NCI-H1417 treated with DMSO at 0.1 percent for 48 hours (cell line): ENCODE measurements around the gene SH2D1A.
"Not testable (repeated sequence)": the region's sequence is repeated elsewhere in the genome, so short reads cannot be mapped to it uniquely, and the experiment has no call there.

Experiments
- DNase-seq: peaks from one replicate; lab custom pipeline; 2025; lab: John Stamatoyannopoulos, UW

SH2D1A gene

DNA sequence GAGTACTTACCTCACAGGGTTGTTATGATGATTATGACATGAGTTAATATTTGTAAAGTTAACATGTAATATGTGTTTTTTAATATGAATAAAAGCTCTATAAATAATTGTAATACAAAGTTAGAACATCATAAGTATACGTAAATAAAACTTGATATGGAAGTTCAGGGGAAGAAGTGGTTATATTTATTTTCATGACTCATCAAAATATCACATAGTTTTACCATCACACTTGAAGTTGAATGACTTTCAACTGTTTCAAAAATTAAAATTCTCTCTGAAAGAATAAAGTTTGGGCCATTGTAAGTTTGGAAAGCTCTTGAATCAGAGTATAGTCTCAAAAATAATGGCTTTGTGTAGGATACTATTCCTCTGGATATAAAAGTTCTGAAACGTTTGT is 8.3 kb downstream of the SH2D1A start:
- no peak for DNase-seq

GRCh38 chrX:124358800-124359383 is 12.5 kb downstream of the SH2D1A start:
- DNase-seq, result no peak

- DNase-seq, result no peak
These were observed 15.7 kb downstream of the SH2D1A start for GRCh38 chrX:124362072-124362471.

GRCh38 chrX:124362761-124363160 is 16.4 kb downstream of the SH2D1A start:
- DNase-seq, result no peak

- DNase-seq, result no peak
These were observed 23.4 kb downstream of the SH2D1A start for GRCh38 chrX:124369722-124370121.

DNA sequence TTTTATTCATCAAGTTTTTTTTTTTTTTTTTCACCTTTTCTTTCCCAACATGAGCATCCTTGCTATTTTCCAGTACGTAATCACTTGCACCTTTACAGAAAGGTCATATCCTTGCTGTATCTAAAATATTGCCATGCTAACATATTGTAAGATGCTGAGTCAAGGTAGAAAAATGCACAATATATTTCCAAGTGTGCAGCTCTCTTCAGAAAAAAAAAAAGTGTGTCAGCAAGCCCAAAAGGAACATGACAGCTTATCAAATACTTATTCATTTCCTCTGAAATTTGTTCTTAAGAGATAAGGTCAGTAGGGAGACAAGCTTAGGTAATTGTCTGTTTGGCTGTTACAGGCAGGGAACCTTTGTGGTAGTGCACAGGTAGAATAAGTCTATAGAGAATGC is 27.0 kb downstream of the SH2D1A start:
- DNase-seq, result no peak

DNA sequence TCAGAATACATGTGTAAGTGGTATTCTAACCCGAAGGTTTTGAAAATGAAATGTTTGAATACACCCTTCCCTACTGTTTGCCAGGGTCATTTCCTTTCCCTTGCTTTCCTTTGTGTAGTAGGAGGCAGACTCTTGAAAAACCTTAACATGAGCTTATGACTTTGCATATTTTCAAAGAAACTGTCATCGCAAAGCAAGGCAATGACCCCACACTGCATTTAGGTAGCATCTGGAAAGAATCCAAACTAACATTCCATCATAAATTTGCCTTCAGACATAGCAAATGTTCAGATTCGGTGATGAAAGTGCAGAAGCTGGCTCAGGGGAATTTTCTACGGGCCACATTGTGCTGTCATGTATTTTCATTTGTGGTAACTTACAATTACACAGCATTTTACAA is 32.3 kb downstream of the SH2D1A start:
- DNase-seq, result no peak

DNA sequence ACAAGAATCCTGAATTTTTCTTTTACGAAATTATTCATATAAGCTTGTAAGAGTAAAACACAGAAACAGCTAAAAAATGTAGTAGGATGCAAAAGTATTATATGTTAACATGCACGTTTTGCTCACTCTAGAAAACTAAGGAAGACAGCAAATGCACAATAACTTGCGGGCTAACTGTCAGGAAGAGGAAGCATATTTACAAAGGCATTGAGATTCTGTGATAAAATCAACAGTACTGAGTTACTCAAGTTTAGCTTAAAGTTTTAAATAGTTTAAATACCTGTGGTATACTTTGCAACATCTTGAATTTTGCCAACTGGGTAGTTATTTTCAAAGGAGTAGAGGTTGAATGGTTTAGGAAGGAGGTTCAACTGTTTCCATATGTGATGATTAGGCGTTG is 37.0 kb downstream of the SH2D1A start:
- DNase-seq, result no peak

DNA sequence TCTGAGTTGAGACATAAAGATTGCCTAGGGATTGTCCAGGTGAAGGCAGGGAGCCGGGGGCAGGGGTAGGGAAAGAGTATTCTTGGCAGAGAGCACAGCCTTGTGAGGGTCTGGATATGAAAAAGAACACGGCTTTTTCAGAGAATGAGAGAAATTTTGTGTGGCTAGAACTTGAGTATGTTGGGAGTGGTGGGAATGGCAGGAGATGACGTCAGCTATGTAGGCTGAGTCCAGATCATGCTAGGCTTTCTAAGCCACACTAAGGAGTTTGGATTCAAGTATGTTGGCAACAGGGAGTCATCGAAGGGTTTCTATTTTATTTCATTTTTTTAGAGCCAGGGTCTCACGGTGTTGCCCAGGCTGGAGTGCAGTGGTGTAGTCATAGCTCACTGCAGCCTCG is 40.0 kb downstream of the SH2D1A start:
- no peak for DNase-seq

- DNase-seq, result no peak
These were observed 42.2 kb downstream of the SH2D1A start for GRCh38 chrX:124388562-124388961.

DNA sequence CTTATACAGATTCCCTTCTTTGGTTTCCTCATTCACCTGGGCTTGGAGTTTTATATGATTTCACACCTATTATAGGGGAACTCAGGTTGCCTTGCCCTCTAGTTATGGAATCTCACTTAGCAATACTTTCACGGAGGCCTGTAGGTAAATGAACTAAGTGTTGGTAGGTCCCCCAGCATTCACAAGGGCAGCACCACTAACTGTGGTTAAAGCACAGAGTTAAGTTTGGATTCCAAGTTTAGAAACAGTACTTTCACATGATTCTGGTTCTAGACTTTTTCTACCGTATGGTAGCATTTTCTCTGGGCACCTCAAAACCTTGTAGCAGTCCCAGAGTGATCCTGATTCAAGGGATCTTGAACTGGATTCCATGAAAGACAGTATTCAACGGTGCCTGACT is 46.4 kb downstream of the SH2D1A start:
- no peak for DNase-seq

GRCh38 chrX:124393238-124393637 is 46.9 kb downstream of the SH2D1A start:
- DNase-seq, result no peak

DNA sequence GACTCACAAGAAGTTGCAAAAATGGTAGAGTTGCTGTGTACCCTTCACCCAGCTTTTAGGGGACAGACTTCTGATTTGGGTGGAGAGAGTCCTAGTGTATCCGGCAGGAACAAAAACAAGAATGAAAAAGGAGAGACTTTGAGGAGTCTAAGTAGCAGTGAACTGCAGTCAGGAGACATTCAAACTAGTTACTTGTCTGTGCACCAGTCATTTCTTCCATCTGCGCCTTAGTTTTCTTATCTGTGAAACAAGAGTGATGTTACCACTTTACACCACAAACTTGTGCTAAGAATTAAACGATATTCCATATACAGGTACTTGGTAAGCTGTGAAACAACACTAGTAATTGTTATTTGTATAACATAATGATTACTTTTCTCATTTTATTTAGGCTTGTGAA is 47.3 kb downstream of the SH2D1A start:
- no peak for DNase-seq

GRCh38 chrX:124395145-124395880 is 49.0 kb downstream of the SH2D1A start:
- DNase-seq, result no peak

DNA sequence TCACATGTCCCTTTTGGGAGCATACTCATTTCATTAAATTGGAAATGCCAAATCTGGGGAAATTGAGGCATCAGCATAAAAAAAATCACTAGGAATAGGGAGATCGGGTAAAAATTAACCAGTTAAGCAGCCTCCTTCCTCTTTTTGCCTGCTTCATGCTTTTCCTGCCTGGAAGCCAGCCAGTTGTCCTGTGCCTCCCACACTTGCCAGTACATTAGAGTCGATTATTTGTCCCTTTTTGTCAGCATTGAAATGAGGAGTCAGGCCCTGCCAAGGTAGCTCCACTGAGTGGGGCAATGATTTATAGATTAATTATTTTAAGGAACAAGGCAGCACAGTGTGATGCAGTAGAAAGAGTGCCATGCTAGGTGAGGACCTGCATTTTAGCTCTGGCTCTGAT is 55.3 kb downstream of the SH2D1A start:
- DNase-seq, result no peak

GRCh38 chrX:124405868-124406267 is 59.5 kb downstream of the SH2D1A start:
- no peak for DNase-seq

DNA sequence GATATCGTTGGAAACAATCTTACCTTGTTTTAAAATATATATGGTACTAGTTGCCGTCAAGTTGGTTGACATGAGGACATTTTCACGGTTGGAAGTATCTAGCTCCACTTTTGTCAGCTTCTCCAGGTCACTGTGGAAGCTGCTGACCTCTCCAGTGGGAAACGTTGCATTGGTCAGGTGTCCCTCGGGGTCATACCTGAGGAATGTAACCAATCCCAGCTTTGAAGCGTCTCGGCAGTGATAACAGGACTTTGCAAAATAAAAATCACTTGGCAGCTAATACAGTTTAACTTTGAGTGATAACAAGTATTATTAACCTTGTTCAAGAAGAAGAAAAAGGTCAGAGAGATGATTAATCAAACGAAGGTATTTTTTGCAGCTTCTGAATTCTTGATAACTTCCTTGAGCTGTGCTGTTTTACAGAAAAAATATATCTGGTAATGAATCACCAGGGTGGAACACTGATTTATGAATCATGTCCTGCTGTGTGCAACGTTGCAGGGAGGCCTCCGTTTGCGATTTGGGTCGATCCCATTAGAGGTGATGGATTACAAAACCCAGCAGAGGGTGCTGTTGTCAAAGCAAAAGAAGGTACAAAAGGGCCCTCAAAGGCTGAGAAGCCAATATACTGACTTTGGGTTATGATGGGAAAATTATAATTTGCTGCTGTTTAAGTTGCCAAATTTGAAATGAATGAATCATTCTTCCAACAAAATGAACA is 60.1 kb downstream of the SH2D1A start:
- peak; percentile 34 for DNase-seq

DNA sequence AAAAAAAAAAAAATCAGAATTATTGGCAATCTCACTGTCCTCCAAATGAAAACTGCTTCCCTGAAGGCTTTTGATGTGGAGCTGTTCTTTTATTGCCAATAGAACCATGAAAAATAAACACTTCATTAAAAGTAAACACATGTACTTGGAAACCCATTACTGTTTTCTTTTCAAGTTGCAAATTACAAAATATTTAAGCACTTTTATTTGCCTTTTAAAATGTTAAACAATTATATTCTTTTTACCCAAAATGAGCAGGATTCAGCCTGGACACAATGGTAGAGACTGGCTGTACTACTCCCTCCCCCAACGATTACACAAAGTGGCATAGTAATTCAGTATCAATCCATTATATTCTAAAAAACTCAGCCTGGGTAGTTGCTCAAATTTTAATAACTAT is 60.9 kb downstream of the SH2D1A start:
- no peak for DNase-seq

DNA sequence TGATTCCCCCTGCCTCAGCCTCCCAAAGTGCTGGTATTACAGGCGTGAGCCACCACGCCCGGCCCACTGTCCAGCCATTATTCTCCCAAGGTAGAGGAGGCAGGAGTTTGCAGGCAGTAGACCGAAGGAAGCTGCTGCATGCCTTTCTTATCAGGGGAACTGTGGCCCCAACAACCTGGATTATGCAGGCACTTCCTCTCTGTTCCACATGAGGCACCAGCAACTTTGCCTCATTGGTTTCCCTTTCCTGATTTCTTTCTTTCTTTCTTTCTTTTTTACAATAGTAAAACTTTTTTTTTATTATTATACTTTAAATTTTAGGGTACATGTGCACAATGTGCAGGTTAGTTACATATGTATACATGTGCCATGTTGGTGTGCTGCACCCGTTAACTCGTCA is 62.0 kb downstream of the SH2D1A start:
- not testable (repeated sequence) for DNase-seq

DNA sequence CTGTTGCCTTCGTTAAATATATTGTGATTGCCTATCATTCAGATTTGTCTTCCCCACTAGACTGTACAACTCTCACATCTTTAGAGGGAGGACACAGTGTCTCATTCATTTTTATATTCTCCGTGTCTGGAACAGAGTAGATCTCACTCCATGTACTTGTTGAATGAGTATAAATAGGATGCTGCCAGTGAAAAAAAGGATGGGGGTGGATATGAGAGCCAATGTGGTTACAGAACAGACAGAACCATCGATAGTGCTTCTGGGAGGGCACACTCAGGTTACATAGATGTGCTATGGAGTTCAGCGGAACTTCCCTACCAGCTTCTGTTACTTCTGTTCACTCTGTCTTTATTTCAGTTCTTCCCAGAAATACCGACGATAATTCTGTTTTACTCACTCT is 66.9 kb downstream of the SH2D1A start:
- DNase-seq, result no peak

DNA sequence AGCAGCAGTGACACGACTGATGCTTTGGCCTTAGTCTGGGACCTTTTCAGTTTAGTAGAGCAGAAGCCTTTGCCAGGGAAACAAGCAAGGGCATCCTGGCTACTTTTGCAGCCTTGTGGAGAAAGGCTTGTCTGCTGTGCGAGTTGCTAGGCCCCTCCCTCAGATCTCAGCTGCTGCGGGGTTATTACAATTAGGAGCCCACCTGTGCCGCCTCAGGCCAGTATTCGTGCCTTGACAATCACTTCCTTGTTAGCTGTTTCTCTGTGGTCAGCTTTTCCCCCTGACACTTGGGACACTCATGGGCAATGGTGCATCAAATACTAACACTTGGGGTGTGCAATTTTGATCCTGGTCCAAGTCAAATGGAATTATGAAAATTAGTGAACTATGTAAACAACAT is 67.9 kb downstream of the SH2D1A start:
- DNase-seq, result no peak

DNA sequence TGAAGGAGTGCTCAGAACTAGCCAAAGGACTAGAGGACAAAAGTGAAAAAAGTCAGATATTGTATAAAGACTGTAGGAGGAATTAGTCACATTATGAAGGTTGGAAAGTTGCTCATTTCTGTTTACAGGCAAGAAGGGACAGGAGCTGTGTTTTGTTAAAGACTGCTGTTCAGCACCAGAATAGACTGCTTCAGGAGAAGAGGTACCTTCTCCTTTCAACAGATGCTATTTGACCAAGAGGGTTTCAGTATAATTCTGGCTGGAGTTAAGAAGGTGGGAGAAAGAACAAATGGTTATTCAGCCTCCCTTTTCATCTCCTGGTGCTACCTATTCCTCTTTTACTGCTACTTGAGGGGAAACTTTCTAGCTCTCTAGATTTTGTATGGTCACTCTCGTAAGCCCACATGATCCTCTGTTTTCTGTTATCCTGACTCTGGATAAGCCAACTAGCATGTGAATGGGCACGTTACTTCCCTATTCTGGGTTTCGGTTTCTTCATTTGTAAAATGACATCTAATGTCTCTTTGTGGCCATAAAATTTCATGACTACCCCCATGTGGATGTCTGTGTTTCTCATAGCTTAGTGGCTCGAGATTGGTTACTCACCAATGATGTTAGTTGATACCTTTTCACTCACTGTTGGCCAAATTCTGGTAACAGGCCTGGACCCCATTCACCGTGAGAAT is 68.9 kb downstream of the SH2D1A start:
- DNase-seq, result no peak
